MV-4-11 (cell line): ENCODE data around the gene CA5A.

Source experiments
- DNase-seq: peaks from one replicate; lab custom pipeline; 2025; lab: John Stamatoyannopoulos, UW

The CA5A gene

DNA sequence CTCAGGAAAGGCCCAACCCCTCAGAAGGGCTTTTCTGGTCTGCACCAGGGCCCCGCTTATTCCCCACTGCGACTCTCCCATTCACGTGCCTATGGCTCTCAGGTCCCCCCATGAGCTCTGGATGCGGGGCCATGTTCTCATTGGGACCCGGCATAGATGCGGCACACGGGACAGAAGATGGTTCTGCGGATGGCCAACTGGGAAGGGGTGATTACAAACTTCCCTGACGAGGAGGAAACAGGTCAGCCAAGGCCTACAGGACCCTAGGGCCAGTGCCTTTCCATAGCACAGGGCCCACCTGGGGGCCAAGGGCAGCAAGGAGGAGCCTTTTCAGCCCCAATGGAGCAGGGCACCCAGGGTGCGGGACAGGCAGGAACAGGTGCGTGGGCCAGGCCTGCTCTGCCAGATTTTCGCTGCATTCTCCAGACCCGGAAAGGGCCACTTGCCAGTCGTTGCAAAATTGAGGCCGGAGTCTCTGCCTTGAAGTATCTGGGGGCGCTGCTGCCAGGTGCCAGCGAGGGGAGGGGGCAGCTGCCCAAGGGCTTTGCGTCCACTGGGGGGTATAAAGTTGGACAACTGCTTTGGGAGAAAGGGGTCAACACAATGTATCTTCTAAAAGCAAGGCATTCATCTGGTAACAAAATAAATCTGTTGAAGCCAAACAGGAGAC, 87.5 kb downstream of the CA5A start:
- no peak for DNase-seq

DNA sequence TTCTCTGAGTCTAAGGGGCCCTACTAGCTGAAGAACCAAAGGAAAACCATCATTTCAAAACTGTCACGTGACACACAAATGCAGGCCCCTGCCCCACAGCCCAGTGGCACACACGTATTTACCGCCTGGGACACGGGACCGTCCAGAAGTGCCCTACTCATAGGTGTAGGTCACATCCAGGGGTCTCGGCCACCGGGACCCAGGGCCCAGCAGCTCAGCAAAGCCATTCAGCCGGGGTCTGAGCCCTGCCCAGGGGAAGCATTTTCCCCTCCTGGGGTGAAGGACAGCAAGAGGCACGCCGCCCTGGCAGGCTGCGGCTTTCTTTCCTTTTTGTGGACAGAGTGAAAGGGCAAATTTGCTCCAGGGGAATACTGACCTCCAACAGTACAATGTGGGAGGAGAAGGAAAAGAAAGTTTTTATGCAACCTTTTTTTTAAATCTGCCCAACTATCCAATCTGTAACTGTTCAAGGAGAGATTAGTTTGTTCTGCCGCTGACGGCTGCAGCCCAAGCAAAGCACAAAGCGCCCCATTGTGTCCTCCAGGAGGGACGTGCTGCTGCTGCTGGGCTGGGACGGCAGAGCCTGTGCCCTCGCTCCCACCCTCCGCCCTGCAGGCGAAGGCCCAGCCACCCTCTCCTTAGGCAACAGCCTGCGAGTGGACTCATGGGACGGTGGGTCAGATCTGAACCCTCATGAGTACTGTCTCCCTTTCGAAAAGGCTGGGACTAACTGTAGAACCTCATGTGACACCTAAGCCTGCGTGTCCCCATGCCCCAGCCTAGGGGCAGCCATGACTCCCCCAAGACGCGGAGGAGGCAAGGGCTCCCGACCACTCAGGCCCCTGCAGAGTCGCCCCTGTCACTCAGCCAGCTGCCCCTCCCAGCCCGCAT, 88.3 kb downstream of the CA5A start:
- no peak for DNase-seq

DNA sequence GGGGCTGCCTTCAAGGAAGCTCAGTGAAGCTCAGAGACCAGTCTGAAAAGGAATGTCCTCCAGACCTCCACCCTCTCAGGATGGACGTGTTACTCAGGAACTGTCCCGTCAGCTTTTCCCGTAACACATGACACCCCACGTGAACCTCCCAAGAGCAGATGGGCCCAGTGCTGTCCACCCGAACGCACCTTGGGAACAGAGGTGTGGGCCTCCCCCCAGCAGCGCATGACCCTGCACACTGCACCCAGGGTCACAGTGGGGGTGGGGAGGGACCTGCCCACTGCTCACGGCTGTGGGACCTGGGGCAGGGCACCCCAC, 88.9 kb downstream of the CA5A start:
- no peak for DNase-seq

DNA sequence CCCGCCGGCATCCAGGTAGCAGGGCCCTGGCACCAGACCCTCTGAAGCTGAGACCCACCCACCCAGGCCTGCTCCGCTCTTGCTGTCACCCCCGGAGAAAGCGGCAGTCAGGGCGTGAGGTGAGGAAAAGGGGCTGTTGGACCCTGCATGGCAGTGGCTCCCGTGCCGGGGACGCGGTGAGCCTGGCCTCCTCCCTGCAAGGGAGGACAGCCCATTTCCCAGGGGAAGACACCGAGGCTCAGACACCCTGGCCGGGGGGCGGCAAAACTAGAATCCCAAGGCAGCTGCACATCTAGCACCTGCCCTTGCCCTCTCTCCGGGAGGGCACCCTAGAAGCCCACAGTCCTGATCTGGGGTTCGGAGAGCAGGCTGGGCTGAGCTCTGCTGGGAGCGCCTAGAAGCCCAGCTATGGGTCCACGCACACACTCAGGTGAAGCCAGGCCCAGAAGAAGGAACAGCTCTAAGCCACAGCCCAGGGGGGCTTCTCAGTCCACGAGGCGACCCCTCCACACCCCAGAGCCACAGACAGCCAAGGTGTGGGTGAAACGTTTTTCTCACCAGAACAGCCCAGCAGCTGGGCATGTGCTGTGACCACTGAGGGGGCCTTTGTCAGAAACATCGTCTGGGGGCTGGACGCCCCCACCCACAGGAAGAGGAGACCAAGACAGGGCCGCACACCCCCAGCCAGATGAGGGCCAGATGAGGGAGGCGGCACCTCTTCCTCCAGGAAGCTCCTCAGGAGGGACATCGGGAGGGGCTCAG, 89.4 kb downstream of the CA5A start:
- DNase-seq: no peak

DNA sequence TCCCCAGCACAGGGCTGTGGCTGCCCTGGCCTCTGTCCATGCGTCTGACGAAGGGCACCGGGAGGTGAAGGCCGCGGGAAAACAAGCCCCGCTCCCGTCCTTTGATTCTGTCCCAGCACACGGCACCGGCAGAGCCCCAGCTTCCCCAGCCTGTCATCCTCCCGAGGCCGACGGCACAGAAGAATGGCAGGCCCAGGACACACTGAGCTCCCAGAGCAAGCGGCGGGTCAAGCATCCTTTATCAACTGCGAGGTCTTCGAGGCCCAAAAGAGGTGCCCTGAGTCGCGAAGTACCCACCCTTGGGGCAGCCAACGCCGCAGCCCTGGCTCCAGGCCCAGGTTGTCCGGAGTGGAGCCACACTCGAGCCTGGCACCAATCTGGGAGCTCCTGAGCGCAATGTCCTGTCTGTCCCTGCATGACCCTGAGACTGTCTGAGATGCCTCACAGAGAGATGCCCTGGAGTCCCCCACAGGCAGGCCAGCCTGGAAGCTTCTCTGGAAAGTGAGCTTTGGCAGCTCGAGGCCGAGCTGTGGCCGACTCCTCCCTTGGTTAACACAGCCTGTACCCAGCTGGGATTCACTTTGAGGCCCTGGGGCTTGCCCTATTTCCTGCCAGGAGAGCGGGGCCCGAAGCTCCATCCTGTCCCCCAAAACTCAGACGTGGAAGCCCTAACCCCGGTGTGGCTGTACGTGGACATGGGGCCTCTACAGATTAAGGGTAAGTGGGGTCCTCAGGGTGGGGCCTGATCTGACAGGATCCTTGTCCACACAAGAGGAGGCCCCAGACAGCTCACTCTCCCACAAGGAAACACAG, 90.3 kb downstream of the CA5A start:
- DNase-seq: no peak

DNA sequence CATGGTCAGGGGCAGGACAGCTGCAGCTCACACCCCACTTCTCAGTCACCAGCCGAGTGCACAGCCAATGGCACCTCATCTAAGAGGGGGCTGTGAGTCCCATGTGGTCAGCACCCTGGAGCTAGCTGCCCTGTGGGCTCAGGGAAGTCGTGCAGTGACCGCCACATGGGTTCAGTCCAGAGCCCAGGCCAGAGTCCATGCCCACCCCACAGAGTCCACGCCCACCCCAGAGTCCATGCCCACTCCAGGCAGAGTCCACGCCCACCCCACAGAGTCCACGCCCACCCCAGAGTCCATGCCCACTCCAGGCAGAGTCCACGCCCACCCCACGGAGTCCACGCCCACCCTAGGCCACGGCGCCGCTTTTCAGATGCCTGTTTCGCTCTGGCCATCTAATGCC, 91.1 kb downstream of the CA5A start:
- DNase-seq: no peak

DNA sequence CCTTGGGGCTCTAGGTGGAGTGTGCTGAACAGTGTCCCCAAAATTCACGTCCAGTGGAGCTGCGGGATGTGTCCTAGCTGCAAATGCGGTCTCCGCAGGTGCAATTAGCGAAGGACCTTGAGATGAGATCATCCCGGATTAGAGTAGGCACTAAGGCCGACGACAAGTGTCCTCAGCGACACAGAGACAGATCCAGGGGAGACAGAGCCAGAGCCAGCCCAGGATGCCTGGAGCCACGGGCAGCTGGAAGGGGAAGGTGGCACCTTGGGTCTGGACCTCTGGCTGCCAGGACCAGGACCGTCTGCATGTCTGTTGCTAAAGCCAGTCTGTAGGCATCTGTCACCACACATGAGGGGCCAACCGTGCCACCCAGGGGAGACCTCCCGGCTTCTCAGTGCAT, 91.5 kb downstream of the CA5A start:
- DNase-seq: no peak

DNA sequence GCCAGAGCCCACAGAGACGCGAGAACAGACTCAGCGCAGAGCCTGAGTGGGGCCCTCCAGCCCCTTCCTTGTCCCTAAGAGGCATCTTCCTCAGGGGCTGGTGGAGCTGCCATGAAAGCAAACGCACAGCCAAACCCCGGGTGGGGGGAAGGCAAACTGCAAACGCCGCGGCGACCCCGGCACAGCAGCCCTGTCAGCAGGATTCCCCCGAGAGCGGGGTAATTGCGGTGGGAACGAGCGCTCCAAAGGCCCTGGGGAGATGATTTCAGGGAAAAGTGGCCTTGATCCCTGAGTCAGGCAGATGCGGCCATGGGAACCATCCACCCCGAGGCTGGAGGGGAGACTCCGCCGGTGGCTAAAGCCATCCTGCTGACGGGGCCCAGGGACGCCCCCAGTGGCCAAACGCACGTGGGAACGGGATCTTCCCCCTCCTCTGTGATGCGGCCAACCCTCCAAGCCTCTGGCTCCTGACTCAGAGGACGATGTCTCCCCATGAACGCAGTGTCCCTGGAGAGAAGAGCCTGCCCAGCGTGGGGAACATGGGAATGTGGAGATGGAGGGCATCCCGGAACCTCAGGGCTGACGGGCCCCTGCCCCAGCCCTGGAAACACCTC, 92.1 kb downstream of the CA5A start:
- no peak for DNase-seq

DNA sequence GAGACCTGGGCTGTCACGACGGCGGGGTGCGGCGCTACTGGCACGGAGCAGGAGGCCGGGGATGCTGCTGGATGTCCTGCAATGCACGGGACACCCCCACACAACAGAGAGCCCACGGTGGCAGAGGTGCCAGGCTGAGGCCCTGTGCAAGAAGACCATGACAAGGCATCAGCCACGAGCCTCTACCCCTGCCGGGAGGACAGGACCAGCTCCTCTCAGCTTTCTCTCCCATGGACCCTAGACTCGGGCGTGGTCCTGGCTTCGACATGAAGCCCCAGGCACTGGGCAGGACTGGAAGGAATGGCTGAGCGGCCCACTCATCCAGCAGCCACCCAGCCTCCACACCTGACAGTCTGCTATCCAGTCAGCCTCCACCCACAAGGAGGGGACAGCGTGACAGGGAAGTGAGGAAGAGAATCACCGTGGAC, 92.6 kb downstream of the CA5A start:
- no peak for DNase-seq

DNA sequence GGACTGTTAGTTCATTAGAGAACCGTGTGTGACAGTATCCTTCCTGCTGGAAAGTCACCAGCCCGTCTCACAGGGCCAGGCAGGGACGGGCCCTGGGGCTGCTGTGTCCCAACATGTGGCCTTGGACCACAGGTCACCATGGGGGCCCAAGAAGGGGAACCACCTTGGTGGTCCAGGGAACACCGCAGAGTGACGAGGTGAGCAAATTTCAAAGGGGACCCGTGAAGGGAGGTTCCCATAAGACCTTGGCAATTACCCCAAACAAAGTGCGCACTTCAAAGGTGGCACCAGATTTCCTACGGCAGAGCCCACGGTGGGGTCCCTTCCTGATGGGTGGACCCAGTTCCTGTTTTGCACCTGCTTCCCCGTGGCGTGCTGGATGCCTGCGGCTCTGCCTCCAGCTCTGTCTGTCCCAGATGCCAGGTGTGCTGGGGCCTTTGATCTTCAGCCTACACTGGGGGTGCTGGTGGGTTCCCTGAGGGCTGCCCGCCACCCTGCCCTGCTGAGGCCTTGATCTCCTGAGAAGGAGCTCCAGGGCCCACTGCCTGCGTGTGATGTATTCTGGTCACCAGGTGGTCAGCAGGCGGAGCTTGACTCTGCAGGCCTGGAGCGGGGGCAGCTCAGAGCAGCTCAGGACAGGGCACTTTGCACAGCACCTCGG, 94.0 kb downstream of the CA5A start:
- DNase-seq: no peak

DNA sequence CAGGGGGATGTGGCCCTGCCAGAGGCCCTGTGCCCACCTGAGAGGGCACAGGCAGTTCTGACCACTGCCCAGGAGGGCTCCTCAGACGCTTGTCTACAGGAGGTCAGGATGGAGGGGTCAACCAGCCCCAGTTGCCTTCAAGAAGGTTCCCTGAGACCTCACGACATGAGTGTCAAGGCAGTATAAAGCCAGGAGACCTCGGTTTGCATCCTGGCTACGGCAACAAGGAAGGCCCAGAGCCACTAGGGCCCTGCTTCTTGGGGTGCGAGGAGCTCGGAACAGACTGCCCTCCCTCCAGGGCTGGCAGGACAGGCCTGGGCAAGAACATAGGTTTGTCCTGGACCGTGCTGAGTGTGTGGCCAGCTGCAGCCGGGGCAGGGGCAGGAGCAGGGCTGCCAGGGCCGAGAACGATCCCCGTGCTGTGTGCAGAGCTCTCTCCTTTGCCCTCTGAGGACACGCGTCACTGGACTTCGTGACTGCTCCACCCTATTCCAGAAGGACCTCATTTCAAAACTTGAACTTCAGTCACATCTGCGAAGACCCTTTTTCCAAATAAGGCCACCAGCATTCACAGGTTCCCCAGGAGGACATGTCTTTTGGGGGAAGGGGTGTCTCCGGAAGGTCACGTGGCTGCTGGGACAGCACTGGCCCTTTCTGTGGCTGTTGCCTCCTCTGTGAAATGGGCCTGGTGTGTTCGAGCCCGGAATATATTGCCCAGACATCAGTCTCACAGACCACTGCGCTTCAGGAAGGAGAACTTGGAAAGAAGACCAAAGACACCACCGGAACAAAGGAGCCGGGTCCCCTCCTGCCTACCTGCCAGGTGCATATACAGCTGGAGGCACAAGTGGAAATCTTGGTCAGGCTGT, 94.8 kb downstream of the CA5A start:
- DNase-seq: no peak

DNA sequence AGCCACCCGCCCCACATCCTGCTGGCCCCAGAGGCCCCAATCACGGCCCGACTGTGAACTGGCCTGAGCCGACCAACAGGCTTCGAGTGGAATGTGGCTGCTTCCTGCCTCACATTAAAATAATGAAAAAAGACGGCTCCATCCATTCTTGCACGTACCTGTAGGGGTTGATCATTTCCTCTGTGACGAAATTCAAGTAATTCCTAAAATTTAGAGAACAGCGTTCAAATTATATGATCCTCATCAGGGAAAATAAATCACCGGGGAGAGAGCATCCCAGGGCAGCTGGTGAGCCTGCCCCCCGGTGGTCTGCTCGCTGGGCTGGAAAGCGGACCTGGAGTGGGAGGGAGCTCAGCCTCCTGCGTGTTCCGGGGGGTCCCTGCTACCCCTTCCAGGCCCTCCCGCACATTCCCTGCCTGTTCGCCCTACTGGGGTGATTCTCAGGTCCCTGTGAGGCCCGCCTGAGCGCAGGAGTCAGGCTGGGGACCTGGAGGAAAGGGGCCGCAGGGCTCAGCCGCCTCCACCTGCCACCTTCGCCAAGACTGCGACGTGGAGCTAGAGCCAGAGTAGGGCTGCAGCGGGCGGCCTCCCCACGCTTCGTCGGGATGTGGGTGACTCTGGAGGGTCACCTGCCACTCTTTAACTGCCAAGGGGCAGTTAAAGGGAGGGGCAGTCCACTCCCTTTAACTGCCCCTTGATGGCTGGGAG, 95.9 kb downstream of the CA5A start:
- DNase-seq: no peak

DNA sequence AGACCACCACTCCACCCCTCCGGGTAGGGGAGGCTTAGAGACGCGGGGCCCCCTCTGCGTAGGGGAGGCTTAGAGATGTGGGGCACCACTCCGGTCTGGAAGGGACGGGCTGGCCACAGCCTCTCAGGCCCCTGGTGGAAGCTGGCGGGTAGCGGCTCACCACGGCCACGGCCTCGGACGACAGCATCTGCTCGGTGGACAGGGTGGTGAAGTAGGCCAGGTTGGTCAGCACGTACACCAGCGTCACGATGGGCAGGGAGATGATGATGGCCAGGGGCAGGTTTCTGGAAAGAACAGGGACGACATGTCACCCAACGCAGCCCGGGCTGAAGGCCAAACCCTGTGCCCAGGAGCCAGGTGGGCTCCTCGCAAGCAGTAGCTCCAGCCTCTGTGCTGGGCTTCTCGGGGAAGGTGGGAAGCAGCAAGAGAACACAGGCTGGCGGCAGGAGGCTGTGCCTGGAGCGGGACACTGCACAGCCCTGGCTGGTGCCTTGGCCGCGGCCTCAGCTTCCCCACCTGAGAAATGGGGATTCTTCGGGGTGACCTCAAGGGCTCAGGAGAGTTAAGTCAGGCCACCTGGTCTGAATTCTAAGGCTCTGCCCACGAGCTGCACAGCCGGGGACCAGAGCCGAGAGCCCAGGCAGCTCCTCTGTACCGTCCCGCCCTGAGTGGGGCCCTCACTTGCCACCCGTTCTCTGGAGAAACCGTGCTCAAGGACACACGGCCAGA, 96.6 kb downstream of the CA5A start:
- no peak for DNase-seq

DNA sequence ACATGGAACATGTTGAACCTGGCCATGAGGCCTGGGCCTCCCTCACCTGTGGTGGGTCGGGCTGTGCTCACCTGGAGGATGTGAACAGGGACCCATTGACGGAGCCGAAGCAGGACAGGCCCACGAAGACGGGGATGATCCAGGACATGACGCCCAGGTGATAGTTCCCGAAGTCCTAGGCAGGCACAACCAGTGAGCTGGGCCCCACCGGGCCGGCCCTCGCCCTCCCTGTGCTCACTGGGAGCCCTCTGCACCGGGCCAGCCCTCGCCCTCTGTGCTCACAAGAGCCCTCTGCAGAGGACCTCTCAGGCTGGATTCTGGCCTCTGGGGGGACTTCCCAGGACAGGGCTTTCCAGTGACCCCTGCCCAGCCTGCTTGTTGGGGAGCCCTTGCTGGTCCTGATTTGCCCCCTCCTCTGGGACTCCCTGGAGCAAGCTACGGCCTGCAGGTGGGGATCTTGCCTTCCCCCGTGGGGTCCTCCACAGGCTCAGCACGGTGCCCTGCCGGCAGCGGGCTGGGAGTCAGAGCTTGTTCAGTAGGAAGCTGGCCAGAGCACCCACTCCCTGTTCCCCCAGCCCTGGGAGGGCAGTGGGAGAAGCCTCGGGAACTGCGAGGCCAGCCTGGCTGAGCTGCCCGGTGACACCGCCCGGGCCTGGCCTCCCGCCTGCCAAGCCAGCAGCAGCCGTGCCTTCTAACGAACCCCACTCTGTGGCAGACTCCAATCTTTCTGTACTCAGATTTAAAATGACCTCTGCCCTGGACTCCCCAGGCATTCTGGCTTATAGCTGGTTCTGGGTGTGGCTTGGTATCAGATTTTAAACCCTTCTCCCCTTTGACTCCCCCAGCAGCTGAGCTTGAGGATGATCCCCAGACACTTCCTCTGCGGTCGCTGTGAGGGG, 97.4 kb downstream of the CA5A start:
- no peak for DNase-seq
